ENCODE measurements around the gene OMD.

OMD gene

GRCh38 chr9:92424340-92424739 lies at the start of gene OMD:
Gene OMD (minus strand): TSS chr9:92424471. CDS start chr9:92417558, 6,913 bp downstream.
- Histone ChIP-seq H3K4me1 (ENCODE audit: control insufficient read depth in 2 of 2, insufficient read depth in 2 of 2, low read length in 2 of 2) (peaks cover 0 to 2% of the 10 kb centered on the region in 2 donors), H3K27me3 (ENCODE audit: control insufficient read depth in 2 of 2, insufficient read depth in 2 of 2, low read length in 2 of 2) (no peaks in the 10 kb centered on the region), H3K4me3 (ENCODE audit: low read length in 2 of 2) (no peak within 1 kb of the TSS), H3K9me3 (ENCODE audit: control insufficient read depth in 2 of 2, low read length in 2 of 2) (no peaks in the 10 kb centered on the region), H3K9ac (ENCODE audit: low read depth in 1 of 2, low read length in 2 of 2) (no peak within 1 kb of the TSS), H3K36me3 (ENCODE audit: control insufficient read depth in 2 of 2, insufficient read depth in 2 of 2, low read length in 2 of 2) (no peaks in the 10 kb centered on the region), H3K27ac (ENCODE audit: low read depth in 2 of 2, low read length in 2 of 2) (no peak within 1 kb of the TSS)

DNA sequence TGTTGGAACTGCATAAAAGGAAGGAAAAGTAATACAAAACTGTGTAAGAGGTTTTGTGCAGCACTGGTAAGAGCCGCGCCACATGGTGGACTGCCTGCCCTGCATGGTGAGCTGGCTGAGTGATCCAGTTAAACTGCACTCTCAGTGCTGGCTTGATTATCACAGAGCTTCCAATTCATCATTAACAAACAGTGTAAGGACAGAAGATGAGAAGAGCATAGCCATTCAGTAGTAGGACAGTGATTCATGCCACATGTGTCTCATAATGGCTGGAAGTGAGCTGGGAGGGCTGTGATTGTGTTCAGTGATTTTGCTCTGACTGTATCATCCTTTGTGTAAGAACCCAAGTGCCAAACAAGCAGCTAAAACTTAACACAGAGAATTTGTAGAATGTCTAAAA lies 43.9 kb upstream of the OMD start:
- Histone ChIP-seq H3K36me3 (ENCODE audit: control insufficient read depth in 2 of 2, insufficient read depth in 2 of 2, low read length in 2 of 2) (no peaks in the 10 kb centered on the region), H3K27me3 (ENCODE audit: control insufficient read depth in 2 of 2, insufficient read depth in 2 of 2, low read length in 2 of 2) (no peaks in the 10 kb centered on the region), H3K9me3 (ENCODE audit: control insufficient read depth in 2 of 2, low read length in 2 of 2) (no peaks in the 10 kb centered on the region), H3K4me3 (ENCODE audit: low read length in 2 of 2) (no peak overlapping the region), H3K4me1 (ENCODE audit: control insufficient read depth in 2 of 2, insufficient read depth in 2 of 2, low read length in 2 of 2) (no peaks in the 10 kb centered on the region), H3K9ac (ENCODE audit: low read depth in 1 of 2, low read length in 2 of 2) (no peak overlapping the region), H3K27ac (ENCODE audit: low read depth in 2 of 2, low read length in 2 of 2) (no peak overlapping the region)

DNA sequence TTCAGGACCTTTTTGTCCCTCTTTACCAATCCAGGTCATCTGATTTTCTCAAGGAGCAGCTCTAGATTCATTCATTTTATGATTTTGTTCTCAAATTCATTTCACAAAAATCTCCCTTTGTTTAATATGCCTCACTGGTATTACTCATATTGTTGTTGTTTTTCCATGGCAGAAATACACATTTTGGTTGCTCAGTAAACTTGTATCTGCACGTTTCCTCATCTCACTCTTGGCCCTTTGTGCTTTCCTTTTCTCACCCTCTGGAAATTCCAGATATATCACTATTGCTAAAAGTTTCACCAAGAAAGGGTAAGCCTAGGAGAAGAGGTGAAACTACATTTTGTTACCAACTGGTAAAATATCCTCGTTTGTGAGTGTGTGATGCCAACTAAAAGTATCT lies 43.2 kb upstream of the OMD start:
- no peak overlapping the region for H3K9ac ChIP-seq (ENCODE audit: low read depth in 1 of 2, low read length in 2 of 2)
- no peak overlapping the region for H3K27ac ChIP-seq (ENCODE audit: low read depth in 2 of 2, low read length in 2 of 2)
- no peaks in the 10 kb centered on the region for H3K4me1 ChIP-seq (ENCODE audit: control insufficient read depth in 2 of 2, insufficient read depth in 2 of 2, low read length in 2 of 2)
- no peaks in the 10 kb centered on the region for H3K36me3 ChIP-seq (ENCODE audit: control insufficient read depth in 2 of 2, insufficient read depth in 2 of 2, low read length in 2 of 2)
- no peaks in the 10 kb centered on the region for H3K27me3 ChIP-seq (ENCODE audit: control insufficient read depth in 2 of 2, insufficient read depth in 2 of 2, low read length in 2 of 2)
- no peak overlapping the region for H3K4me3 ChIP-seq (ENCODE audit: low read length in 2 of 2)
- H3K9me3 ChIP-seq (ENCODE audit: control insufficient read depth in 2 of 2, low read length in 2 of 2) = no peaks in the 10 kb centered on the region

GRCh38 chr9:92467041-92467440 lies 42.8 kb upstream of the OMD start:
- H3K27ac ChIP-seq (ENCODE audit: low read depth in 2 of 2, low read length in 2 of 2) = no peak overlapping the region
- no peaks in the 10 kb centered on the region for H3K36me3 ChIP-seq (ENCODE audit: control insufficient read depth in 2 of 2, insufficient read depth in 2 of 2, low read length in 2 of 2)
- H3K4me1 ChIP-seq (ENCODE audit: control insufficient read depth in 2 of 2, insufficient read depth in 2 of 2, low read length in 2 of 2) = no peaks in the 10 kb centered on the region
- H3K9me3 ChIP-seq (ENCODE audit: control insufficient read depth in 2 of 2, low read length in 2 of 2) = no peaks in the 10 kb centered on the region
- H3K9ac ChIP-seq (ENCODE audit: low read depth in 1 of 2, low read length in 2 of 2) = no peak overlapping the region
- H3K27me3 ChIP-seq (ENCODE audit: control insufficient read depth in 2 of 2, insufficient read depth in 2 of 2, low read length in 2 of 2) = no peaks in the 10 kb centered on the region
- H3K4me3 ChIP-seq (ENCODE audit: low read length in 2 of 2) = no peak overlapping the region

DNA sequence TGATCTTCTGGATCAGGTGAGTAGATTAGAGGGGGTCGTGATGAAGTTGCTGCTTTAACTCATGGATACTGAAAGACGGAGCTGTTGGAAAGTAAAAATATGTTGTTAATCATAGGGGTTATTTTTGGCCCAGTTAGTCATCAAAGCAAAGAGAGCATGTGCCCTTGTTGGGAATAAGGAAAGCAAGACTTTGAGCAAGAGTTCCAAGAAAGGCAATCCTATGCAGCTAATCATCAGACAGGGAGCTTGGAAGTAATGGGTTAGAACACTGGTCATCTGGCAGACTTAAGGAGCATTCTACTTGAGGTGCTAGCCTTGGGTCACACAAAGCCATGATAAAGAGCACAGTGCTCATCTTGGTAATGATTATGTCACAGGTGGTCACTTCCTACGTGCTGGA lies 39.7 kb upstream of the OMD start:
- H3K9ac ChIP-seq (ENCODE audit: low read depth in 1 of 2, low read length in 2 of 2) = no peak overlapping the region
- no peaks in the 10 kb centered on the region for H3K27me3 ChIP-seq (ENCODE audit: control insufficient read depth in 2 of 2, insufficient read depth in 2 of 2, low read length in 2 of 2)
- H3K4me1 ChIP-seq (ENCODE audit: control insufficient read depth in 2 of 2, insufficient read depth in 2 of 2, low read length in 2 of 2) = no peaks in the 10 kb centered on the region
- H3K9me3 ChIP-seq (ENCODE audit: control insufficient read depth in 2 of 2, low read length in 2 of 2) = no peaks in the 10 kb centered on the region
- H3K27ac ChIP-seq (ENCODE audit: low read depth in 2 of 2, low read length in 2 of 2) = no peak overlapping the region
- no peak overlapping the region for H3K4me3 ChIP-seq (ENCODE audit: low read length in 2 of 2)
- no peaks in the 10 kb centered on the region for H3K36me3 ChIP-seq (ENCODE audit: control insufficient read depth in 2 of 2, insufficient read depth in 2 of 2, low read length in 2 of 2)

- H3K4me3 ChIP-seq (ENCODE audit: low read length in 2 of 2) = no peak overlapping the region
- no peak overlapping the region for H3K9ac ChIP-seq (ENCODE audit: low read depth in 1 of 2, low read length in 2 of 2)
- no peaks in the 10 kb centered on the region for H3K9me3 ChIP-seq (ENCODE audit: control insufficient read depth in 2 of 2, low read length in 2 of 2)
- H3K4me1 ChIP-seq (ENCODE audit: control insufficient read depth in 2 of 2, insufficient read depth in 2 of 2, low read length in 2 of 2) = no peaks in the 10 kb centered on the region
- no peaks in the 10 kb centered on the region for H3K36me3 ChIP-seq (ENCODE audit: control insufficient read depth in 2 of 2, insufficient read depth in 2 of 2, low read length in 2 of 2)
- no peak overlapping the region for H3K27ac ChIP-seq (ENCODE audit: low read depth in 2 of 2, low read length in 2 of 2)
- H3K27me3 ChIP-seq (ENCODE audit: control insufficient read depth in 2 of 2, insufficient read depth in 2 of 2, low read length in 2 of 2) = no peaks in the 10 kb centered on the region
These were observed 39.1 kb upstream of the OMD start for GRCh38 chr9:92463387-92463786.

DNA sequence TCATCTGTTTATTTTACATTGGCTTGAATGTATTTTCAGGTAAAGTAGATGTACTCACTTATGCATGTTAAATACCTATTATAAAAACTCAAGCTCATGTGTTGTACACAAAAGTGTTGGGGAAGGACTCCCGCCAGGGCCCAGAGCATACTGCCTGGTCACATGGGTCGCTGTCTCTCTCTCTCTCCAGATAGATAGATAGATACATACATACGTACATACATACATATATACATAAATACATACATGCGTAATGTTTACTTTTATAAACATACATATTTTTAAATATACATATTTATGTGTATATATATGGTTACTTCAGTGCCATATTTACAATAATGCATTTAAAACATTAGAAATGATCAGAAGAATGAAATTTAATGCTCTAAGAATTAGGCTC lies 33.3 kb upstream of the OMD start:
- H3K9ac ChIP-seq (ENCODE audit: low read depth in 1 of 2, low read length in 2 of 2) = no peak overlapping the region
- H3K36me3 ChIP-seq (ENCODE audit: control insufficient read depth in 2 of 2, insufficient read depth in 2 of 2, low read length in 2 of 2) = no peaks in the 10 kb centered on the region
- H3K27me3 ChIP-seq (ENCODE audit: control insufficient read depth in 2 of 2, insufficient read depth in 2 of 2, low read length in 2 of 2) = no peaks in the 10 kb centered on the region
- no peak overlapping the region for H3K27ac ChIP-seq (ENCODE audit: low read depth in 2 of 2, low read length in 2 of 2)
- H3K9me3 ChIP-seq (ENCODE audit: control insufficient read depth in 2 of 2, low read length in 2 of 2) = no peaks in the 10 kb centered on the region
- H3K4me1 ChIP-seq (ENCODE audit: control insufficient read depth in 2 of 2, insufficient read depth in 2 of 2, low read length in 2 of 2) = no peaks in the 10 kb centered on the region
- no peak overlapping the region for H3K4me3 ChIP-seq (ENCODE audit: low read length in 2 of 2)

DNA sequence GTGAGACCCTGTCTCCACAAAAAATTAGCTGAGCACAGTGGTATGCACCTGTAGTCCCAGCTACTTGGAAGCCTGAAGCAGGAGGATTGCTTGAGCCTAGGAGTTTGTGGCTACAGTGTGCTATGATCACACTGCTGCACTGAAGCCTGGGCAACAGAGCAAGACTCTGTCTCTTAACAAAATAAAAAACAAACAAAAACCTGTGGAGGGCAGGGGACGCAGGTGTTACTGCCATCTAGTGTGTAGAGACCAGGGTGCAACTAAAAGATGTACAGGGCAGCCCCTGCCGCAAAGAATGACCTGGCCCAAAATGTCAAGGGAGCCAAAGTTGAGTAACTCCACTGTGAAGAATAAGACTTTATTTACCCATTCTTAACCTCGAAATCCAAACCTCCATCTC lies 30.9 kb upstream of the OMD start:
- no peaks in the 10 kb centered on the region for H3K36me3 ChIP-seq (ENCODE audit: control insufficient read depth in 2 of 2, insufficient read depth in 2 of 2, low read length in 2 of 2)
- no peak overlapping the region for H3K4me3 ChIP-seq (ENCODE audit: low read length in 2 of 2)
- H3K27ac ChIP-seq (ENCODE audit: low read depth in 2 of 2, low read length in 2 of 2) = no peak overlapping the region
- H3K27me3 ChIP-seq (ENCODE audit: control insufficient read depth in 2 of 2, insufficient read depth in 2 of 2, low read length in 2 of 2) = no peaks in the 10 kb centered on the region
- no peaks in the 10 kb centered on the region for H3K9me3 ChIP-seq (ENCODE audit: control insufficient read depth in 2 of 2, low read length in 2 of 2)
- no peaks in the 10 kb centered on the region for H3K4me1 ChIP-seq (ENCODE audit: control insufficient read depth in 2 of 2, insufficient read depth in 2 of 2, low read length in 2 of 2)
- no peak overlapping the region for H3K9ac ChIP-seq (ENCODE audit: low read depth in 1 of 2, low read length in 2 of 2)

DNA sequence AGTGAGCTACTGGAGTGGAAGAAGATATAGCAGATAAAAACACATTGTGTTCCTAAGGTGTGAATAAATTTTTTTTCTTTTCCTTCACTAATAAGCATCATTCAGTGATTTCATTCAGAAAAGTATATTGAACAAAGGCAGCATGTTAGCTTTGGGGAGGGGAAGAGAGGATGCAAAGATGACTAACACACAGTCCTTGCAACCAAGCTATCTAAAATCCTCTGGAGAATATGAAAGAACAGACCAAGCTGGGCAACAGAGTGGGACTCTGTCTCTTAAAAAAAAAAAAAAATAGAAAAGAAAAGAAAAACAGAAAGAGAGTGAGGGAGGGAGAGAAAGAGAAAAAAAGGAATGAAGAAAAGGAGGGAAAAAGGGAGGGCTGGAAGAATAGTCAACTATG lies 22.3 kb upstream of the OMD start:
- no peak overlapping the region for H3K9ac ChIP-seq (ENCODE audit: low read depth in 1 of 2, low read length in 2 of 2)
- H3K36me3 ChIP-seq (ENCODE audit: control insufficient read depth in 2 of 2, insufficient read depth in 2 of 2, low read length in 2 of 2) = no peaks in the 10 kb centered on the region
- H3K27me3 ChIP-seq (ENCODE audit: control insufficient read depth in 2 of 2, insufficient read depth in 2 of 2, low read length in 2 of 2) = no peaks in the 10 kb centered on the region
- H3K4me3 ChIP-seq (ENCODE audit: low read length in 2 of 2) = no peak overlapping the region
- H3K9me3 ChIP-seq (ENCODE audit: control insufficient read depth in 2 of 2, low read length in 2 of 2) = no peaks in the 10 kb centered on the region
- H3K4me1 ChIP-seq (ENCODE audit: control insufficient read depth in 2 of 2, insufficient read depth in 2 of 2, low read length in 2 of 2) = no peaks in the 10 kb centered on the region
- no peak overlapping the region for H3K27ac ChIP-seq (ENCODE audit: low read depth in 2 of 2, low read length in 2 of 2)

DNA sequence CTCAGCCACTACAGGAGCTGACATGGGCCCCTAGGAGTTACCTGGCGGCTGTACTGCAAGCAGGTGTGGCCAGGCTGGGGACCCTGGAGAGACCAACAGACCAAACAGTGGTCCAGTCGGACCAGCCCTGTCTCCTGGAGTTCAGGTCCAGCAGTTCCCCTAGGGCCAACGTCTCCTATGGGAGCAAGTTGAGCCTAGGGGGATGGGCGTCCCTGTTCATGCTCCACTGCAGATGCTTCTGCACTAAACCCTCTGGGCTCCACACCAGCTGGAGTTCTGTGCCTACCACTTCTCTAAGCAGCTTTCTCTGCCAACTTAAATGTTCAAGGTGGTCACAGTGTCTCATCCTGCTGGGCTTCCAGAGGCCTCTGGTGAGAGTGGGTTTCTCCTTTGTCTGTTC lies 20.6 kb upstream of the OMD start:
- Histone ChIP-seq H3K4me1 (ENCODE audit: control insufficient read depth in 2 of 2, insufficient read depth in 2 of 2, low read length in 2 of 2) (no peaks in the 10 kb centered on the region), H3K9me3 (ENCODE audit: control insufficient read depth in 2 of 2, low read length in 2 of 2) (no peaks in the 10 kb centered on the region), H3K4me3 (ENCODE audit: low read length in 2 of 2) (no peak overlapping the region), H3K27ac (ENCODE audit: low read depth in 2 of 2, low read length in 2 of 2) (no peak overlapping the region), H3K36me3 (ENCODE audit: control insufficient read depth in 2 of 2, insufficient read depth in 2 of 2, low read length in 2 of 2) (no peaks in the 10 kb centered on the region), H3K9ac (ENCODE audit: low read depth in 1 of 2, low read length in 2 of 2) (no peak overlapping the region), H3K27me3 (ENCODE audit: control insufficient read depth in 2 of 2, insufficient read depth in 2 of 2, low read length in 2 of 2) (no peaks in the 10 kb centered on the region)

GRCh38 chr9:92440751-92441046 lies 16.4 kb upstream of the OMD start:
- no peaks in the 10 kb centered on the region for H3K9me3 ChIP-seq (ENCODE audit: control insufficient read depth in 2 of 2, low read length in 2 of 2)

More at GRCh38 chr9:92440751-92441046, 16.4 kb upstream of the OMD start:
- H3K27me3 ChIP-seq (ENCODE audit: control insufficient read depth in 2 of 2, insufficient read depth in 2 of 2, low read length in 2 of 2) = no peaks in the 10 kb centered on the region
- no peak overlapping the region for H3K9ac ChIP-seq (ENCODE audit: low read depth in 1 of 2, low read length in 2 of 2)
- no peak overlapping the region for H3K27ac ChIP-seq (ENCODE audit: low read depth in 2 of 2, low read length in 2 of 2)
- H3K36me3 ChIP-seq (ENCODE audit: control insufficient read depth in 2 of 2, insufficient read depth in 2 of 2, low read length in 2 of 2) = no peaks in the 10 kb centered on the region
- no peak overlapping the region for H3K4me3 ChIP-seq (ENCODE audit: low read length in 2 of 2)
- no peaks in the 10 kb centered on the region for H3K4me1 ChIP-seq (ENCODE audit: control insufficient read depth in 2 of 2, insufficient read depth in 2 of 2, low read length in 2 of 2)
